Measurements from ENCODE around the gene INCA1.
A peak's percentile ranks its signal among the peaks of the same experiment; 100 is the strongest.

Gene INCA1

DNA sequence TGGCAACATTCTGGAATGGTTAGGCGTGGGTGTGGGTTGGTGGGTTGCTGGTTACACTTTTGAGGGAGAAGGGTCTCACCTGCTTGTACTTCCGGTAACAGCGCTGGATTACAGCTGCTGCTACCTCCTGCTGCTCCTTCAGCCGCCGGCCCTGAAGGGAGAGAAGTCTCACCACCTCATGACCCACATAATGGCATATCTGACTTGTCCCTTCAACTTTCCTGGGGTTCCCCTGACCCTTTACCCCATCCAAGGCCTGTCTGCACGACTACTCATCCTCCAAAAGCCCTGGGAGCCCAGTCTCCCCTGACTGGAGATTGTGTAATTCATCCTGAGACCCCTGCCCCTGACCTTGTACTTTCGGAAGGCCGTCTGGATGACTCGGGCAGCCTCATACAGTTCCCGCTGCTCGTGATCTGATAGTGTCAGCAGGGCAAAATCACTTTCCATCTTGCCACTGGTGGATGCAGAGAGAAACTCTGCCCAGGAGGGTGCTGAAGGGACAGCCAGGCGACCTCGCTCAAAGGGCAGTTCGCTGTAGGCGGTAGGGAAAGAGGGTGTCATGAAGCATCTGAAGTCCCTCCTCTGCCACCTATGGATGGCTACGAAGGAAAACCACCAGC, 27.7 kb downstream of the INCA1 start:
- no peak for DNase-seq (ENCODE audit: low read depth)

DNA sequence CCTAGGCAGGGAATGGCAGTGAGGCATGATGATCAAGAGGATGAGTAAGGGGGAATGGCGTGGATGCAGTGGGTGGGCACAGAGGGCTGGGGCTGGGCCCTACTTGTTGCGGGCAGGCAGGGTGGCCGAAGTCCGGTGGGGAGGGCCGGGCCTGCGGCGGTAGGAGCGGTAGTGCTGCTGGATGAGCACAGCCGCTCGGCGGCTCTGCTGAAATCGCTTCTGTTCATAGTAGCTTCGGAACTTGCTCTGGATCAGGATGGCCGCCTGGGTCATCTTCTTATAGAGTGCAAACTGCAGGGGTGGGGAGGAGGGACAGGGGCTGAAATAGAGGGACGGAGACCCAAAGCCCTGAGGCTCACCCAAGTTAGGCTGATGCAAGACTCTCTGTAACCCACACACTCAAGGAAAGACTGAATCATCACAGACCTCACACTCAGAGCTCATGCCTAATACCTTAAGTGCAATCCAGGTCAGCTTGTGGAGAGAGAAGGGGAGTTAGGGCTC, 28.2 kb downstream of the INCA1 start:
- DNase-seq (ENCODE audit: low read depth), result peak; percentile 78

- DNase-seq (ENCODE audit: low read depth), result no peak
Measured at GRCh38 chr17:4968486-4969046, 28.8 kb downstream of the INCA1 start.

DNA sequence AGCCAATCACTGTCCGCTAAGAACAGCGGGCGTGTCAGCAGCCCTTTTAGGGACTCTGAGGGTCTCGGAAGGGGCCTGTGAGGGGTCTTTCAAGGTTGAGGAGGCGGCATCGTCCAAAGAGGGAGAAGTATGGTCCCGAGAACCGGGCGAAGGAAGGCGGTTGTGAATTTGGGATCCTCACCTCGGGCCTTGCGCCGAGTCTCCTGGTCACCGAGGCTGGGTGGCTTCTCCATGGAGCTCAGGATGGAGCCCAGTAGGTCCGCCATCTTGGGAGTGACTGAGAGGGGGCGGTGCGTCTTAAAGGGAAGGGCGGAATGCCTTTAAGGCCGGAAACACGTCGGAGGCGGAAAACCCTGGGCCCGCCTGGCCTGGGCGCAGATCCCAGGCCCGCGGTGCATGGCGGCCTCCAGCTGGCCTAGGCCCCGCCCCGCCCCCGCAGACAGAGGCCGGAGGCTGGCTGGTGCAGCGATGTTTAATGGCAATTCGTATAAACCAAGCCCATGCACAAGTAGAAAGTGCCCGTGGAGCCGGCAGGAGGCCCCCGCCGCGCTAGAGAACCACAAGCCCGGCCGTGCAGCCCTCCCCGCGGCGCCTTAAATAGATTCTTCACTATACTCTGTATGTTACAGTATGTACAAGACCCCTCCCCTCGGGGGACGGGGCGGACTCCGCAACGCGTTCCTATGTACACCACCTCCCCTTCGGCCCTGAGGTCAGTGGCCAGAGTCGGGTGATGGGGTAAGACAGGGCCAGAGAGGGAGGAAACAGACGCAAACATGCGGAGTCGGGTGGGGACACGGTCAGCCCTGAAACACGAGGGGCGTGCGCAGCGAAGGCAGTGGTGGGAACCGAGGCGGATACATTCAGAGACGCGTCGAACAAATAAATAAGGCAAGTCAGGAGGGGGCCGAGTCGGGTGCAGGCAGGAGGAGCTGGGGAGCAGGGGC, 29.5 kb downstream of the INCA1 start, which contains the start of gene SPAG7:
SPAG7 (minus strand) TSS at position 279 of the 947 bp plus-strand sequence; CDS start at position 266, 13 bp downstream.
- DNase-seq (ENCODE audit: low read depth), result peak; percentile 85

DNA sequence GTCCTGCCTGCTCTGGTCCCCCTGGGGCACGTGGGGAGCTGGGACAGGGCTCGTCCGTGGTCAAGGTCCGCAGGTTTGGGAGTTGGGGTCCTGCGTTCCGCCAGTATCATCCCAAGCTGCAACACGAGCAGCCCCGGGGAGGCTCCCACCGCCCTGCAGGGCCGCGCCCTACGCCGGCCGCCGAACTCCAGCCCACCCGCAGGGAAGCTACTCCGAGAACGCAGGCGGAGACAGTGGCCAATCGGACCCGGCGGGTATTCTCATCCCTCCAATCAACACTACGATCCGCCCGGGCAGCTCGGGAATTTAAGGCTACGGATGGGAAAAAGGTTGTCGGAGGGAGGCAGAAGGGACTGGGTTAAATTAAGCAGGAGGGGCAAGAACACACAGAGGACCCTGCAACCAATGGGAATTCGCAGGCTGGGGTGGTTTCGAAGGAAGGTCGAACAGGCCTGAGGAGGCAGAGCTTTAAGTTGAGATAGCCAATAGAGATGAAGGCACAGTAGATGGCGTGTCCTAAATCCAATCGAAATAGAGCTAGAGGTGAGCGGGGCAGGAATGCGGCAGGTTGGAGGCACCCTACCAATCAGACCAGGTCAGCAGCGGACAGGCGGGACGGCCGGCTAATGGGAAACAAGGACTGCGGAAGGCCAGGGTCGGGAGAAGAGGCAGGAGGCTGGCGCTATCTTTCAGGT, 30.3 kb downstream of the INCA1 start:
- peak; percentile 99 for DNase-seq (ENCODE audit: low read depth)

GRCh38 chr17:4965311-4965986, 31.9 kb downstream of the INCA1 start:
- no peak for DNase-seq (ENCODE audit: low read depth)

- DNase-seq (ENCODE audit: low read depth), result no peak
Measured at GRCh38 chr17:4960279-4960922, 36.9 kb downstream of the INCA1 start.

DNA sequence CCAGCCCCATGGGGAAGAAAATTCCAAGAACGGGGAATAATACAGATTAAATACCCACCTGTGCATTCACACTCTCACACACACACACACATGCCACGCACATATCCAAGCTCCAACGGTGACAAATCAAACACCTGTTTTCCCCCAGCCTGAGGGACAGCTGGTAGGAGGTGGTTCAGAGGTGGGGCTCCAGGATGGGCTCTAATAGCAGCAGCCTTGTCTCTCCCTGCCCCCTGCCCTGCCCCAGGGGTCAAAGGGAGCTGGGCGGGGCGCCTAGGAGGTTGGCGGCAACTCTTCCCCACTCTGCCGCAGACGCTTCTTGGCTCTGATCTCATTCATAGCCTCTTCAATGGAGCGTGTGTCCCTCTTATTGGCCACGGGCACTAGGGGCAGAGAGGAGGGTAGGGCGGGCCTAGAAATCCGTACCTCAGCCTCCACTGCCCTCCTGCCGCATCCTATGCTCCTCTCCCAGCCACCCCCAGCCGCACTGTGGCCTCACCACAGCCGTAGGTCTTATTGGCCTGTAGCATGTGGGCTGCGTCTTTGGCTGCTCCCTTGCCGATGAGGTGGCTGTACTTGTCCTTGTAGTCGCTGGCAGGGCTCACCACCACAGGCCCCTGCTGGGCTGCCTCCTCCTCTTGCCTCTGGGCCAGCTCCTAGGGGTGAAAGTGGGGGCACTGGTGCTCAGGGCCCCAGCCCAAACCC, 37.9 kb downstream of the INCA1 start:
- DNase-seq (ENCODE audit: low read depth), result no peak

DNA sequence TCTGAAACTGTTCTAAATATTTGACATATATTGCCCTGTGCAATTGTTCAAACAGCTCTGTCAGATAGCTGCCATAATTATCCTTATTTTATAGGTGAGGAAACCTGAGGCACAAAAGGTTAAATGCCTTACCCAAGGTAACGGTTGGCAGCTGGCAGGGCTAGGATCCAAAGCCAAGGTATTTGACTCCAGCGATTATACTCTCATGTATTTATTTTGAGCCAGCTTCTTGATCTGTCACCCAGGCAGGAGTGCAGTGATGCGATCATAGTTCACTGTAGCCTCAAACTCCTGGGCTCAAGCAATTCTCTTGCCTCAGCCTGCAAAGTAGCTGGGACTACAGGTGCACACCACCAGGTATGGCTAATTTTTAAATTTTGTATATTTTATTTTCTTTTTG, 39.2 kb downstream of the INCA1 start:
- DNase-seq (ENCODE audit: low read depth), result no peak

DNA sequence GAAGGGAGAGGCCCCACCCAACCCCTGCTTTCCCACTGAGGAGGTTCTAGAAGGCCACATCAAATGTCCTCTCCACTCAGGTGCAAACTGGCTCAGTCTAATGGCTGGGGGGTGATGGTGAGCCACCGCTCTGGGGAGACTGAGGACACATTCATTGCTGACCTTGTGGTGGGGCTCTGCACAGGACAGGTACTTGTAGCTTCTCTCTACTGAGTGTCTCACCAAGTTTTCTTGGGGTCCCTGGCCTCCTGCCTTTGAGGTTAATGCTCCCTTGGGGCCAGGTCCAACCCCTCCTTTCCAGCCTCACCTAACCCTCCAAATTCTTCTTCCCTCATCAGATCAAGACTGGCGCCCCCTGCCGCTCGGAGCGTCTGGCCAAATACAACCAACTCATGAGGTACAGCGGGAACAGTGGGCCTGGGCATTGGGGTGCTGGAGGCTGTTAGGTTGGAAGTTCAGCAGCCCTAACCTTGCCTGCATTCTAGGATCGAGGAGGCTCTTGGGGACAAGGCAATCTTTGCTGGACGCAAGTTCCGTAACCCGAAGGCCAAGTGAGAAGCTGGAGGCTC, 40.7 kb downstream of the INCA1 start:
- DNase-seq (ENCODE audit: low read depth), result no peak

- DNase-seq (ENCODE audit: low read depth), result no peak
Measured at GRCh38 chr17:4955091-4955490, 42.2 kb downstream of the INCA1 start.

DNA sequence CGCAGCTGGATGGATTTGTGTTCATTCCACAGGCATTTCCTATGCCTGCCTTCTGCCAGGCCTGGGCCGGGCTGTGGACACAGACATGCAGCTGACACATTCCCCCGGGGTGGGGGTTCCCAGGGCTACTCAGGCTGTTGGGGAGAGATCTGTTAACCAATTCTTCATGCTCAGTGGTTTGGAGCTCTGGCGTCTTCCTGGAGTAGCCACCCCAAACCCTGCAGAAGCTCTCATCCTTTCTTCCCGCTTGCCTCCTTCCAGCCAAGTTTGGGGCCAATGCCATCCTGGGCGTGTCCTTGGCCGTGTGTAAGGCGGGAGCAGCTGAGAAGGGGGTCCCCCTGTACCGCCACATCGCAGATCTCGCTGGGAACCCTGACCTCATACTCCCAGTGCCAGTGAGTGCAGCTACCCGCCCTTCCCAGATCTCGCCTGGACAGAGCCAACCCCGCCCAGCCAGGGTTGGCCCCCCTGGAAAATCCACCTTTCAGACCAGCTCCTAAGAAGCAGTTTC, 43.8 kb downstream of the INCA1 start:
- peak; percentile 68 for DNase-seq (ENCODE audit: low read depth)

GRCh38 chr17:4951486-4951885, 45.8 kb downstream of the INCA1 start:
- no peak for DNase-seq (ENCODE audit: low read depth)

DNA sequence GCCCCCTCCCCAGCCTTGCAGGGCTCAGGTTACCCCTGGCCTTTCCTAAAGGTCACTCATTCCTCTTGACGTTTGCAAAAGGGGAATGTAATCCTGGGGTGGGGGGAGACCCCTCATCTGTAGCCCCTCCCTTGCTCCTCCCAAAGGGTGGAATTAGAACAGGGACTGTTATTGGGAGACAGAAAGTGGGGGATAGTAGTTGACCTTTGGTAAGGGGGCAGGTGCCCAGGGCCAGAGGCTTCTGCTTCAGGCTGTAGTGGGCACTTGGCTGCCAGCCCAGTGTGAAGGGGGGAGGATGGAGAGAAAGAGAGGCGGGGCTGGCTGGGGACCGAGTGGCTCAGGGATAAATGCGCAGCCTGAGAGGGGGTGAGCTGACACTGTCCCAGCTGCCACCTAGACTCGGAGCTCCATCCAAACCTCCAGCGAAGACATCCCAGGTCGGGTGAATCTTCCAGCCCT, 46.5 kb downstream of the INCA1 start, which contains the start of gene ENO3:
ENO3 (plus strand) TSS at position 374 of the 459 bp plus-strand sequence. CDS start 711 bp downstream, outside the sequence.
- no peak for DNase-seq (ENCODE audit: low read depth)

- DNase-seq (ENCODE audit: low read depth), result no peak
Measured at GRCh38 chr17:4950075-4950745, 47.1 kb downstream of the INCA1 start.

DNA sequence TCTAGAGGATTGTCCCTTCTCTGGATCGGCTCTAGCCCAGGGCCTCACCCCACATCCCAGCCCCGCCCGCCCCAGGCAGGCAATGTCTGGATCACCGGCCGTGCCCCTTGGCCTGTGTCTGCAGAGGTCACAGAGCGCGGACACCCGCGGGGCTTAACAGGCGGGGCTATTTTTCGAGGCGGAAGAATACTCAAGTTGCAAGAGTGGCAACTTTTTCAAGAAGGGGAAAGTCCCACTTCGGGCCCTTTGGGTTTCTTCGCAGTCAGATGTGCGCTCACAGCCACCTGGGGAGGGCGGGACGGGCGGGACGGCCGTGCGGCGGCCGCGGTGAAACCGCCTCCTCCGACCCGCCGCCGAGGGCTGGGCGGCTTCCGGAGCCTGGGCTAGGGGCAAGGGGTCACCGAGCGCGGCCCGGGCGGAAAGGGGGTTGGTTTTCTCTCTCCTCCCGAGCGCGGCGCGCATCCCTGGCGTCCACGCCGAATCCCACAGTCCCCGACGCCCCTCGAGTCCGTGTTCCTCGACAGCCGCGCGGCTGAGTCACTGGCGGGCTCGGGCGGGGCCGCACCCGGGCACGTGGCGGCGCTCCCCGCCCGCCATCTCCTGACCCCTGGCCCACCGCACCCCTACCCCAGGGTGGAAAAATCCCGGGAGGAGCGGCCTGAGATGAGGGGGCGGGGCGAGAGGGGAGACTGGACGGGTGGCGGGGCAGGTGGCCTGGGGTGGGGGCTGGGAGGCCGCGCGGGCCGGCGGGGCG, 47.8 kb downstream of the INCA1 start:
- no peak for DNase-seq (ENCODE audit: low read depth)

- DNase-seq (ENCODE audit: low read depth), result no peak
Measured at GRCh38 chr17:4948931-4949320, 48.4 kb downstream of the INCA1 start.
